HepG2 (cell line): ENCODE results near the gene RIPOR3. TPM values are rescaled to one million over a fixed set of nuclear protein-coding genes. Genes with fewer than 3 reads are reported as not detected.
A peak's percentile ranks its signal among the peaks of the same experiment; 100 is the strongest.

Source experiments
- MATR3 ChIP-seq: sonication (generic); formaldehyde crosslinking; IDR thresholded peaks from 2 replicates; pipeline ENCODE4 v1.4.0; 2020; ENCODE audit warnings: missing genetic modification reagents
- SOX13 ChIP-seq, 3 experiments: fragments of 450-650 bp in 1 of 3; sonication (generic) in 1 of 3; formaldehyde crosslinking in 1 of 3; IDR thresholded peaks in 2 of 3; conservative IDR thresholded peaks in 1 of 3; 2 replicates each; pipeline versions ENCODE4 v1.5.0 to v1.6.1; 2016 to 2020; ENCODE audit warnings: antibody characterized with exemption in 1 of 3, mild to moderate bottlenecking in 1 of 3, missing compliant biosample characterization in 1 of 3, missing genetic modification reagents in 1 of 3, moderate library complexity in 1 of 3
- SP5 ChIP-seq: IDR thresholded peaks from 2 replicates; pipeline ENCODE4 v1.6.1; 2016; ENCODE audit warnings: low read depth, borderline replicate concordance
- TBX2 ChIP-seq: sonication (generic); formaldehyde crosslinking; IDR thresholded peaks from 2 replicates; pipeline ENCODE4 v1.5.0; 2020; ENCODE audit warnings: missing genetic modification reagents, mild to moderate bottlenecking, borderline replicate concordance
- ZBTB40 ChIP-seq, 2 experiments: fragments of 450-650 bp in 1 of 2; sonication (generic) in 1 of 2; formaldehyde crosslinking in 1 of 2; IDR thresholded peaks; 2 replicates each; pipeline versions ENCODE4 v1.6.1 to v1.8.0; 2016 to 2022; ENCODE audit warnings: antibody characterized with exemption in 1 of 2, mild to moderate bottlenecking in 1 of 2, missing genetic modification reagents in 1 of 2
- ZFP36 ChIP-seq: fragments of 150-350 bp; IDR thresholded peaks from 2 replicates; pipeline ENCODE4 v1.6.1; 2018; ENCODE audit warnings: borderline replicate concordance, low read length, low read depth; ENCODE audit not compliant: partially characterized antibody
- polyA plus RNA-seq, 8 experiments: library from polyadenylated mRNA; depleted of rRNA in 3 of 8; stranded (reverse) in 7 of 8; unstranded in 1 of 8; fragments of >200 nt; fragmentation: Illumina TruSeq in 4 of 8; extraction: Trizol in 4 of 8; gene quantifications; 2 replicates each; pipeline versions ENCODE4 v1.2.1 to v1.2.3, GENCODE V29; 2011 to 2016; ENCODE audit warnings: low read depth in 4 of 8, missing spikeins in 1 of 8, mixed read lengths in 1 of 8; ENCODE audit not compliant: insufficient read depth in 1 of 8
- total RNA-seq, 5 experiments: library from RNA; depleted of rRNA; stranded (reverse); fragments of >200 nt; fragmentation: Illumina TruSeq; extraction: Trizol; gene quantifications; 2 replicates each; pipeline ENCODE4 v1.2.3, GENCODE V29; 2016; ENCODE audit warnings: low read depth in 1 of 5

The RIPOR3 gene
- total and polyA plus RNA-seq, 2 of the 13 experiments (the other 11 are each of a cell fraction or from before 2014, with no cell fraction given): 0.18 TPM; not detected in 1

- TF ChIP-seq ZBTB40 (IDR thresholded peaks at IDR 0.05): 0 out of 2 replicates have a peak, but pooled peaks have one; percentile 11
- no peak for TF ChIP-seq ZBTB40 (CRISPR knock-in tag; IDR thresholded peaks at IDR 0.05)
- TF ChIP-seq MATR3 (CRISPR knock-in tag): 0 out of 2 replicates have a peak, but pooled peaks have one; percentile 25
- TF ChIP-seq ZFP36: no peak
- TF ChIP-seq SOX13 (IDR thresholded peaks at IDR 0.05): no peak
- TF ChIP-seq SOX13 (CRISPR knock-in tag; conservative IDR thresholded peaks at IDR 0.05 in 1 of 2, IDR thresholded peaks at IDR 0.05 in 1 of 2): 0 out of 4 replicates have a peak, but pooled peaks of 1 of the 2 experiments have one; percentile 23
- TF ChIP-seq TBX2 (CRISPR knock-in tag): no peak
- TF ChIP-seq SP5 (CRISPR knock-in tag): no peak
Measured at GRCh38 chr20:50691573-50692551, 520 bp upstream of the RIPOR3 start (continued).
